Measurements from ENCODE around the gene TMEM50A.
"Not testable (repeated sequence)": the region's sequence is repeated elsewhere in the genome, so short reads cannot be mapped to it uniquely, and the experiment has no call there.

The TMEM50A gene

GRCh38 chr1:25392841-25393240 lies 54.7 kb downstream of the TMEM50A start:
- no peak for TF ChIP-seq CTCF (IDR thresholded peaks at IDR 0.05; ENCODE audit: insufficient read depth, low read depth, low read length, missing control alignments)
- H3K4me3 ChIP-seq (ENCODE audit: low read length), result no peak overlapping the region
- no peak for DNase-seq (ENCODE audit: low read depth)

DNA sequence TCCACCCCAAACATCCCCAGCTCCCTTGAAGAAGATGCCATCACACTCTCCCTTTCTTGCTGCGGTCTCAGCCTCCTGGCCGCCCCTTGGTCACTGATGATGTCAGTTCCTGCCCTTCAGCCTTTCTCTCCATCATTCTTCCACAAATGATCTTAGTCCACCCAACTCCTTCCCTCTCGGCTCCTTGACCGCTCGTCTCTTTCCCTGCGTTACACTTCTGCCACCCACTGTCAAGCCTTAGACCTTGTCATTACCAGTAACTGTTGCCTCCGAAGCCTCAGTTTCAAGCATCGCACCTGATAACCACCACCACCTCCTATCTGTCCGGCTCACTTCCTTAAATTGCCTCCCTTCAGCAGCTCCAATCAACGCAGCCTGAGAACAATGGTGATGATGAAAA lies 59.4 kb downstream of the TMEM50A start:
- H3K4me3 ChIP-seq (ENCODE audit: low read length); DNase-seq (ENCODE audit: low read depth): not testable (repeated sequence)

DNA sequence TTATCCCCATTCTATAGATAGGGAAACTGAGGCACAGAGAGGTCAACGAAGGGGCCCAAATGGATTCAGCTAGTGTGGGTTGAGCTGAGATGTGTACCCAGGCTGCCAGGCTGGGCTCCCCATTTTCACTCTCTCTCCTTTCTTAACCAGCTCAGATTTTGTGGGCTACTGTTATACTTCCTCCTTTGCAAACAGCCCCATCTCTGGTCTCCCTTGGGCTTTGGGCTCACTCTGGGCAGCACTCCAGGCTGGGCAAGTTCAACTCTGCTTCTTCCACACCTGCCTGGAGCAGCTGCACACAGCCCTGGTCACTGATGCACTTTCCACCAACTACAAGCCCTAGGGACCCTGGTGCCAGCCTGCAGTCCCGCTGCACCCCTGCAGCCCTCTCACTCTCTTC lies 59.9 kb downstream of the TMEM50A start:
- not testable (repeated sequence) for H3K4me3 ChIP-seq (ENCODE audit: low read length); DNase-seq (ENCODE audit: low read depth)

DNA sequence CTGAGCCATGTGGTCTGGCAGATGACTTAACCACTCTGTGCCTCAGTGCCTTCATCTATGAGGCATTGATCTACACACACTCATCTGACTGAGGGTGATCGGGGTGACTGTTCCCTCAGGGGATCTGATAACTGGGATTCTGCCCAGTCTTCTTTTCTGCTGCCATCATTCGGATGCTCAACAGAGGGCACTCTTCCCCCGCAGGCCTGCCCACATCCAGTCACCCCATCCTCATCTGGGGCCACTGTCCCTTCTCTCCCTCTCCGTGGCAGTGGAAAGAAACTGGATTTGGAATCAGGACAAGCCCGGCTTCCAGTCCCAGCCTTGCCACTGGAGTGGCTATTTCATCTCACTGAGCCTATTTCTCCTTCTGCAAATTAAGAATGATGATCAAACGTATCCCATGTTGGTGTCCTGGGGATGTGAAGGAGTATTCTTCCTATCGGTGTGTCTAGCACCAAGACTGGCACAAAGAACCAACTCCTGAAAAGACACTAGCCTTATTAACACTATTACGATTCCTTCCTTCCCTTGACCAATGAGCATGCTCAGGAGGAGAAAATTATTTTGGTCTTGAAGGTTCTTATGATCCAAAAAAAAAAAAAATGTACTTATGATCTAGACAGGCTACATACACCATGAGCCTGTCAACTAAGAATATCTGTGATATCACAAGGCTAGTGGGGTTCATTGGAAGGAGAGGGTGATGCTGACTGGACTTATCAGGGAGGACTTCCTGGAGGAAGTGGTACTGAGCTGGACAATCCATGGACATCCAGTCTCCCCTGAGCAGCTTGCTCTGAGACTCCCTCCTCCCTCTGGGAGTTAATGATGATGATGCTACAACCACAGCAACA lies 65.0 kb downstream of the TMEM50A start:
- DNase-seq (ENCODE audit: low read depth); H3K4me3 ChIP-seq (ENCODE audit: low read length): not testable (repeated sequence)
- TF ChIP-seq CTCF (IDR thresholded peaks at IDR 0.05; ENCODE audit: insufficient read depth, low read depth, low read length, missing control alignments), result peak; percentile 25

DNA sequence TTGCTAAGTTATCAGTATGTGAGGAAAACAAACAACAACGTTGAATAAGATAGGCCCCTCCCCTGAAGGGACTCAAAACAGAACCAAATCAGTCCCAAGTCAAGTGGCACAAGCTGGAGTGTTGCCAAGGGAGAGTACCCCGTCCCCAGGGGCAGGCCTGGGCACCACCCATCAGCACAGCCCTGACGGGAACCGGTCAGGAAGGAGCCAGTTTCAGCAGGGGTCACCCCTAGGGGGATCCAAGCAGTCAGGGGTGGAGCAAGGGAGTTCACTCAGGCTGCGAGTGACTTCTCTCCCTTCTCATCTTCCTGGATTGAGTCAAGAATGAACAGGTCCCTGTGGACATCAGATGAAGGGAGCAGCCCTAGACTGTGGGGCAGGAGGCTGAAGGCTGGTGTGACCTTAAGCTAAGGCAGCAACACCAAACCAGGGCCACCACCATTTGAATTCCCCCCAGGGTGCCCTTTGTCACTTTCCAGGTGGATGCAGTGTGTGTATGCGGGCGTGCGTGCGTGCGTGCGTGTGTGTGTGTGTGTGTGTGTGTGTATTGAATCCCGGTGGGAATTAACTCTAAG lies 67.7 kb downstream of the TMEM50A start:
- H3K4me3 ChIP-seq (ENCODE audit: low read length); DNase-seq (ENCODE audit: low read depth): not testable (repeated sequence)

DNA sequence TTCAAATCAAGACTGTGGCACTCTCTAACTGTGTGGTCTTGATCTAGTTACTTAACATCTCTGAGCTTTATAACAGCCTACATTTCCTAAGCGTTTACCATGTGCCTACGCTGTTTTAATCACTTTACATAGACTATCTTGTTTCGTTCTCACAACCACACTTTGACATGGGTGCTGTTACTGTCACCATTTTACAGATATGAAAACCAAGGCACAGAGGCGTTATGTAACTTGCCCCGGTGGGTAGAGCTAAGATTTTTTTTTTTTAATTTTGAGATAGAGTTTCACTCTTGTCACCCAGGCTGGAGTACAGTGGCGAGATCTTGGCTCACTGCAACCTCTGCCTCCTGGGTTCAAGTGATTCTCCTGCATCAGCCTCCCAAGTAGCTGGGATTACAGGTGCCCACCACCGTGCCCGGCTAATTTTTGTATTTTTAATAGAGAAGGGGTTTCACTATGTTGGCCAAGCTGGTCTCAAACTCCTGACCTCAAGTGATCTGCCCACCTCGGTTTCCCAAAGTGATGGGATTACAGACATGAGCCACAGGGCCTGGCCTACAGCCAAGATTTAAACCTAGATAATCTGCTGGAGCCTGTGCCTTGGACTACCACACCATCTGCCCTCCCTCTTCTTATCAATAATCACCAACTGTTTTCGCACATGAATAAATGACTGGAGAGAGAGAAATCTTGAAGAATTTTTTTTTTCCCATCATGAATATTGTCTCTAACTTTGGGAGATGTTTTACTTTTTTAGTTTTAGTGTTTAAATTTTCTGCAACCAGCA lies 71.7 kb downstream of the TMEM50A start:
- not testable (repeated sequence) for DNase-seq (ENCODE audit: low read depth); H3K4me3 ChIP-seq (ENCODE audit: low read length)
